Measurements from ENCODE around the gene TCEANC2. TPM values are rescaled to one million over a fixed set of nuclear protein-coding genes. Genes with fewer than 3 reads are reported as not detected.

TCEANC2 gene
- polyA plus RNA-seq, 1 donor from 2014 or later = 4.4 TPM

GRCh38 chr1:54080598-54081049 lies 27.2 kb downstream of the TCEANC2 start:
- no peak overlapping the region for H3K9ac ChIP-seq (ENCODE audit: low read length)
- H3K9me3 ChIP-seq (ENCODE audit: low read length) = no peaks in the 10 kb centered on the region
- no peak overlapping the region for H3K4me2 ChIP-seq (ENCODE audit: low read length)
- no peaks in the 10 kb centered on the region for H3F3A ChIP-seq (ENCODE audit: insufficient read depth, low read length, poor library complexity, severe bottlenecking)
- no peaks in the 10 kb centered on the region for H3K9me2 ChIP-seq (ENCODE audit: insufficient read depth, low read length)
- H4K20me1 ChIP-seq (ENCODE audit: insufficient read depth) = no peaks in the 10 kb centered on the region
- H2AFZ ChIP-seq (ENCODE audit: low read depth, low read length) = no peak overlapping the region
- no peaks in the 10 kb centered on the region for H3K27me3 ChIP-seq (ENCODE audit: insufficient read depth, low read depth, low read length)
- H3K4me3 ChIP-seq (ENCODE audit: low read length) = no peak overlapping the region
- no peak overlapping the region for H3K27ac ChIP-seq (ENCODE audit: low read length)
- H3K36me3 ChIP-seq (ENCODE audit: insufficient read depth, low read length) = no peaks in the 10 kb centered on the region
- TF ChIP-seq SMC3 (conservative IDR thresholded peaks at IDR 0.05; ENCODE audit: poor library complexity) = no peak
- TF ChIP-seq TAF1 (IDR thresholded peaks at IDR 0.05; ENCODE audit: low read depth) = no peak
- TF ChIP-seq EP300 (conservative IDR thresholded peaks at IDR 0.05; ENCODE audit: poor library complexity, severe bottlenecking) = no peak
- no peak for TF ChIP-seq MXI1 (conservative IDR thresholded peaks at IDR 0.05; ENCODE audit: poor library complexity, severe bottlenecking)
- no peak for TF ChIP-seq RAD21 (conservative IDR thresholded peaks at IDR 0.05)
- TF ChIP-seq CTCF (IDR thresholded peaks at IDR 0.05; ENCODE audit: poor library complexity, severe bottlenecking) = no peak
- no peak for TF ChIP-seq REST (IDR thresholded peaks at IDR 0.05; ENCODE audit: borderline replicate concordance)
- no peak for TF ChIP-seq EZH2 (IDR thresholded peaks at IDR 0.05; ENCODE audit: borderline replicate concordance, insufficient read depth, low read length, poor library complexity, severe bottlenecking)
- H3K79me2 ChIP-seq (replicated peaks; ENCODE audit: insufficient read depth, low read length) = no peaks in the 10 kb centered on the region

- H3K36me3 ChIP-seq (ENCODE audit: insufficient read depth, low read length) = no peaks in the 10 kb centered on the region
- no peaks in the 10 kb centered on the region for H3K9me3 ChIP-seq (ENCODE audit: low read length)
- no peak overlapping the region for H3K4me3 ChIP-seq (ENCODE audit: low read length)
- H4K20me1 ChIP-seq (ENCODE audit: insufficient read depth) = no peaks in the 10 kb centered on the region
- no peak overlapping the region for H2AFZ ChIP-seq (ENCODE audit: low read depth, low read length)
- H3K4me2 ChIP-seq (ENCODE audit: low read length) = no peak overlapping the region
- H3K9ac ChIP-seq (ENCODE audit: low read length) = no peak overlapping the region
- H3F3A ChIP-seq (ENCODE audit: insufficient read depth, low read length, poor library complexity, severe bottlenecking) = no peaks in the 10 kb centered on the region
- no peaks in the 10 kb centered on the region for H3K9me2 ChIP-seq (ENCODE audit: insufficient read depth, low read length)
- H3K79me2 ChIP-seq (replicated peaks; ENCODE audit: insufficient read depth, low read length) = no peaks in the 10 kb centered on the region
- TF ChIP-seq CTCF (IDR thresholded peaks at IDR 0.05; ENCODE audit: poor library complexity, severe bottlenecking) (no peak), TAF1 (IDR thresholded peaks at IDR 0.05; ENCODE audit: low read depth) (no peak), POLR2AphosphoS5 (IDR thresholded peaks at IDR 0.05) (no peak), EP300 (conservative IDR thresholded peaks at IDR 0.05; ENCODE audit: poor library complexity, severe bottlenecking) (no peak), REST (IDR thresholded peaks at IDR 0.05; ENCODE audit: borderline replicate concordance) (no peak), EZH2 (IDR thresholded peaks at IDR 0.05; ENCODE audit: borderline replicate concordance, insufficient read depth, low read length, poor library complexity, severe bottlenecking) (no peak), RAD21 (conservative IDR thresholded peaks at IDR 0.05) (no peak), MXI1 (conservative IDR thresholded peaks at IDR 0.05; ENCODE audit: poor library complexity, severe bottlenecking) (no peak), SMC3 (conservative IDR thresholded peaks at IDR 0.05; ENCODE audit: poor library complexity) (no peak)
- no peaks in the 10 kb centered on the region for H3K27me3 ChIP-seq (ENCODE audit: insufficient read depth, low read depth, low read length)
- no peak overlapping the region for H3K27ac ChIP-seq (ENCODE audit: low read length)
Observed at GRCh38 chr1:54081306-54082270, 28.2 kb downstream of the TCEANC2 start.
